Thyroid gland (tissue), 4 donors: ENCODE measurements around the gene GMPR. TPM values are rescaled to one million over a fixed set of nuclear protein-coding genes. Genes with fewer than 3 reads are reported as not detected.

ENCODE experiments used
- DNase-seq, 2 donors: peaks; one replicate each; pipeline ENCODE4 v3.0.0-alpha.2; 2019
- H3K27ac ChIP-seq, 3 donors: fragments of 200-600 bp; sonication (generic); 1 replicate in 2 of 3; 2 replicates in 1 of 3; pipeline ENCODE4 v1.5.1; 2016 to 2019; ENCODE audit warnings: mild to moderate bottlenecking in 1 of 3, moderate library complexity in 1 of 3
- H3K27me3 ChIP-seq: fragments of 200-600 bp; sonication (generic); one replicate; pipeline ENCODE4 v1.5.1; 2019
- H3K36me3 ChIP-seq, 2 donors: fragments of 200-600 bp; sonication (generic); one replicate each; pipeline ENCODE4 v1.5.1; 2016 to 2019
- H3K4me1 ChIP-seq, 2 donors: fragments of 200-600 bp; sonication (generic); one replicate each; pipeline ENCODE4 v1.5.1; 2017 to 2019
- H3K4me3 ChIP-seq, 3 donors: fragments of 200-600 bp; sonication (generic); replicated peaks in 1 of 3; 1 replicate in 2 of 3; 2 replicates in 1 of 3; pipeline ENCODE4 v1.5.1; 2016; ENCODE audit warnings: mild to moderate bottlenecking in 1 of 3
- H3K9me3 ChIP-seq: fragments of 200-600 bp; sonication (generic); one replicate; pipeline ENCODE4 v1.5.1; 2017
- POLR2A ChIP-seq, 2 donors: fragments of 450-650 bp; IDR thresholded peaks; one replicate each; pipeline ENCODE4 v1.6.1; 2017; ENCODE audit warnings: antibody characterized with exemption in 2 of 2, mild to moderate bottlenecking in 2 of 2, moderate library complexity in 1 of 2
- WGBS, 2 donors: methylation state at CpG; one replicate each; pipeline ENCODE4 v1.1.5; 2017; 5-methylcytosine and 5-hydroxymethylcytosine counted together
- intact Hi-C: fragments of 100-400 bp; cut with DNase I; formaldehyde crosslinking; loops from one replicate; pipeline ENCODE4 v1.15.1; 2023
- total RNA-seq, 4 donors: library from RNA; depleted of rRNA; stranded (reverse); fragments of >200 nt; gene quantifications; one replicate each; pipeline ENCODE4 v1.2.3, GENCODE V29; 2016
- TF ChIP-seq, protein P1 (sequence below), 6 experiments: fragments of 200-600 bp in 3 of 6; fragments of 450-650 bp in 3 of 6; sonication (generic) in 3 of 6; IDR thresholded peaks; one replicate each; pipeline ENCODE4 v1.5.1; 2016 to 2019; ENCODE audit warnings: antibody characterized with exemption in 6 of 6, mild to moderate bottlenecking in 2 of 6, inconsistent platforms in 1 of 6, moderate library complexity in 1 of 6

Gene GMPR
- total RNA-seq, 4 donors from 2014 or later, result 2.8 to 10.8 (median 3.3) TPM

DNA sequence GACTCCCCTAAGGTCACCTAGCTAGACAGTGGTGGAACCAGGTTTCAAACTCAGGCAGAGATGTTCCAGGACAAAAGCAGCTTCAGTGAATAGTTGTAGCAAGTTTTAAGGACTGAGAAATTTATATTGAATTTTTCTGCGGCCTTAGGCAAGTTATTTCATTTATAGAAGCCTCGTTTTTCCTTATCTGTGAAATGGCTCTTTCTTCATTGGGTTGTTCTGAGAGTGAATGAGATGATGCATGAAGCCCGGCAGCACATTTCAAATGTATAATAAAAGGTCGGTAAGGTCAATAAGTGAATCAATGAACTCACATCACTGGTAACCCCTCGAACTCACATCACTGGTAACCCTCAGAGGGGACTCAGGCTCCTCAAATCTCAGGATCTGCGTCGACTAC, 1.1 kb upstream of the GMPR start:
- intact Hi-C loops, result no loop called here
- peak overlapping the region in 1 of 3 donors; percentile 2 for H3K27ac ChIP-seq
- no peaks in the 10 kb centered on the region for H3K36me3 ChIP-seq
- DNase-seq, result no peak
- peaks cover 0 to 14% of the 10 kb centered on the region in 2 donors for H3K4me1 ChIP-seq
- 92 to 95% methylated on average over 7 of the region's 7 CpGs for WGBS, 2 donors
- no peaks in the 10 kb centered on the region for H3K27me3 ChIP-seq
- H3K9me3 ChIP-seq, result no peaks in the 10 kb centered on the region
- TF ChIP-seq POLR2A (IDR thresholded peaks at IDR 0.05), result no peak
- TF ChIP-seq, protein P1, sequence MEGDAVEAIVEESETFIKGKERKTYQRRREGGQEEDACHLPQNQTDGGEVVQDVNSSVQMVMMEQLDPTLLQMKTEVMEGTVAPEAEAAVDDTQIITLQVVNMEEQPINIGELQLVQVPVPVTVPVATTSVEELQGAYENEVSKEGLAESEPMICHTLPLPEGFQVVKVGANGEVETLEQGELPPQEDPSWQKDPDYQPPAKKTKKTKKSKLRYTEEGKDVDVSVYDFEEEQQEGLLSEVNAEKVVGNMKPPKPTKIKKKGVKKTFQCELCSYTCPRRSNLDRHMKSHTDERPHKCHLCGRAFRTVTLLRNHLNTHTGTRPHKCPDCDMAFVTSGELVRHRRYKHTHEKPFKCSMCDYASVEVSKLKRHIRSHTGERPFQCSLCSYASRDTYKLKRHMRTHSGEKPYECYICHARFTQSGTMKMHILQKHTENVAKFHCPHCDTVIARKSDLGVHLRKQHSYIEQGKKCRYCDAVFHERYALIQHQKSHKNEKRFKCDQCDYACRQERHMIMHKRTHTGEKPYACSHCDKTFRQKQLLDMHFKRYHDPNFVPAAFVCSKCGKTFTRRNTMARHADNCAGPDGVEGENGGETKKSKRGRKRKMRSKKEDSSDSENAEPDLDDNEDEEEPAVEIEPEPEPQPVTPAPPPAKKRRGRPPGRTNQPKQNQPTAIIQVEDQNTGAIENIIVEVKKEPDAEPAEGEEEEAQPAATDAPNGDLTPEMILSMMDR (IDR thresholded peaks at IDR 0.05), result no peak
- H3K4me3 ChIP-seq, result no peak overlapping the region

DNA sequence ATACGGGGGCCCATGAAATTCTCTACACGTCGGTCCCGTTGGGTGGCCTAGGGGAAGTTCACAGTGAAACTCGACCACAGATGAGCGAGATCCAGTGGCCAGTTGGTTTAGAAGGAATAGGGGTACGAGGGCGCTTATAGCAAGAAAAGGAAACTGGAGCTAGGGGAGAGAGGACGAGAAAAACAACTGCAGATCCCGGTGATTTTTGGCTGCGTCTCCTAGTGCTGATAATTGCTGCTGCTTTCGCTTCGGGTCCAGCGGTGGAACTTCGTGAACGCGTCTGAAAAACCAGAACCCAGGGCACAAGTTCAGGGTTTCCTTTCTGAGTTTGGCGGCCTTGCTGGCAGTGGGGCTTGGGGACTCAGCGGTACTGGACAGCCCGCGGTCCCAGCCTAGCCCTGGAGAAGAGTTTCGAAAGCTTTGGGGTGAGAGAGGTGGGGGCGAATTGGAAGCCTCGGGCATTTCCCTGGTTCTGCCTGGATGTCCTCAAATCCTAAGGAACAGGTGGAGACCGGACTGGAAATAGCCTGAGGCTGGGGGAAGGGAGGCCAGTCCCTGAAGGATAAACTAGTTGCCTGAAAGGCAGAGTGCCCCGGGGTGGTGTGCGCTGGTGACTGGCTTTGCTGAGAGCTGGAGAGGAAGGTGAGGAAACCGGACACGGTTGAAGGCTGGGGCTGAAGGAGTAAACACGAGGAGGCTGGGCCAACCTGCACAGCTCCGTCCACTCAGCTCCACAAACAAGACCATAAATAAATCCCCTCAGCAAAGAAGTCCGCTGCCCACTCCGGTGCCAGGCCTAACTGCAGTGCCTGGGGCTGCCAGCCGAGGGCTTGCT, 793 bp downstream of the GMPR start:
- peak overlapping the region; percentile 22 to 38 (median 34) for H3K27ac ChIP-seq
- DNase-seq, result peak; percentile 56 to 69
- peak overlapping the region; percentile 63 to 82 (median 71) for H3K4me3 ChIP-seq
- 9 to 15% methylated on average over 27 to 31 of the region's 34 CpGs for WGBS, 2 donors
- intact Hi-C loops, result no loop called here
- H3K27me3 ChIP-seq, result no peaks in the 10 kb centered on the region
- H3K36me3 ChIP-seq, result no peaks in the 10 kb centered on the region
- peak in 1 of 2 donors; percentile 13 for TF ChIP-seq POLR2A (IDR thresholded peaks at IDR 0.05)
- TF ChIP-seq, protein P1 (IDR thresholded peaks at IDR 0.05), result peak in 3 of 6 experiments; percentile 15 to 32 (median 26)
- peaks cover 0 to 14% of the 10 kb centered on the region in 2 donors for H3K4me1 ChIP-seq
- H3K9me3 ChIP-seq, result no peaks in the 10 kb centered on the region

DNA sequence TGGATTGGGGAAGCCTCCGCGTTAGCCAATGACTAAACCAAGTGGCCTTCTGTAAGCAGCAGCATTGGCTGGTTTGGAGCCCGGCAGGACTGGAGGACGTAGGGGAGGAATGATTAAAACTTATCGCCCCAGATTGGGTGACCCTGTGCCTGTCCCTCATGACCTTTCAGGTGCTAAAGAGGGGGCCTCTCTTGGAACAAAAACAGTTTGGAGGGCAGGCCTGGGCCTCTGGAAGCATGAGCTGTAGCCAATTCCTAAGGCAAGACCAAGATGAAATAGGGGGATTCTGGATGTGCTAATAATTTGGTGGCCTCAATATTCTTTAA, 1.4 kb downstream of the GMPR start:
- no peak for DNase-seq
- H3K27me3 ChIP-seq, result no peaks in the 10 kb centered on the region
- H3K36me3 ChIP-seq, result no peaks in the 10 kb centered on the region
- peaks cover 5 to 19% of the 10 kb centered on the region in 2 donors for H3K4me1 ChIP-seq
- TF ChIP-seq, protein P1 (IDR thresholded peaks at IDR 0.05), result no peak
- no peak for TF ChIP-seq POLR2A (IDR thresholded peaks at IDR 0.05)
- 83 to 85% methylated on average over 3 to 5 of the region's 5 CpGs for WGBS, 2 donors
- no peaks in the 10 kb centered on the region for H3K9me3 ChIP-seq
- peak overlapping the region in 1 of 3 donors; percentile 71 for H3K4me3 ChIP-seq
- peak overlapping the region in 1 of 3 donors; percentile 34 for H3K27ac ChIP-seq
- intact Hi-C loops, result no loop called here

DNA sequence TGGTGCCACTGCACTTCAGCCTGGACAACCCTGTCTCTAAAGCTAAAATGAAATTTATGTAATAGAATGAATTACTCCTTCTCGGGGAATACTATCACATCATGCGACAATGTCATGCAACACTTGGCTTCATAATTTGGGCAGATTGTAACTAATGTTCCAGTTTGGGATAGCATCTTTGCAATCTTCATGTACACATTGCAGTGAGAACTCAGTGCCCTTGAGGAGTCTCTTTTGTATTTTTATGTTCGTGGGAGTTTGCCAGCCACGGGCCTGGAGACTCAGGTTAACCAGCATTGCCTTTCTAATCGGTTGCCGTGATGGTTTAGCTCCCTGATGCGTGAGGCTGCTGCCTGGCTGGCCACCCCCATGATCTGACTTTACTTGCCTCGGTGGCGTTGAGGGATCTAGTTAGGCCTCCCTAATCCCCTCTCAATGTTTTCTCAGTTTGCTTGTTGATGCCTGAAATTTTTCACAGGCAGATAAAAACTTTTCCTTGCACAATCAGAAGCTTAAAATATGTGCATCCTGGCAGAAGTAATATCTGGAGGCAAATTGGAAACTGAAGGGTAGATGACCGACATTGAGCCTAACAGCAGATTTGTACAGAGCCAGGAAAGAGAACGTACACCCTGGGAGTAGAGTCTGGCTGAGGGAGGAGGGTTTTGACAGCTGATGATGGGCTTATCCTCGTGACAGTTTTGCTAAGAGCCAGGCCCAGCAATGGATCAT, 2.4 kb downstream of the GMPR start:
- TF ChIP-seq, protein P1 (IDR thresholded peaks at IDR 0.05), result no peak
- no peak for TF ChIP-seq POLR2A (IDR thresholded peaks at IDR 0.05)
- no peak overlapping the region for H3K27ac ChIP-seq
- H3K4me3 ChIP-seq, result no peak overlapping the region
- intact Hi-C loops, result no loop called here
- H3K4me1 ChIP-seq, result peaks cover 5 to 27% of the 10 kb centered on the region in 2 donors
- no peaks in the 10 kb centered on the region for H3K9me3 ChIP-seq
- no peak for DNase-seq
- WGBS, 2 donors, result 93 to 94% methylated on average over 12 of the region's 12 CpGs
- no peaks in the 10 kb centered on the region for H3K27me3 ChIP-seq
- H3K36me3 ChIP-seq, result no peaks in the 10 kb centered on the region

DNA sequence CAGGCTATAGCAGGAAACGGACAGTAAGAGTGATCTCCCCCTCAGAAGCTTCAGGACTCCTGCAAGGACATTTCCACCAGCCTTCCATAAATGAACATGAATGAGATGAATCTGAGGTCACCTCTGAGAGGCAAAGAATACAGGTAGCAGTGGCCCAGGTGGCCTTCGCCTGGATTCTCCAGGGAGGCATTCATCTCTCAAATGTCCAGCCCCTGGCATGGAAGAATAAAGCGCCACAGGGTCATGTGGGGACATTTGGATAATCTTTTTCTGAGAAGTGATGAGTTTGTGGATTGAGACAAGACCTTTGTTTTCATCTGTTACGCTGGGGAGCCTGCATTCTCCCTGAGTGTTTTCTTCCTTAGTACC, 2.9 kb downstream of the GMPR start:
- H3K4me1 ChIP-seq, result peaks cover 5 to 27% of the 10 kb centered on the region in 2 donors
- no peak for TF ChIP-seq POLR2A (IDR thresholded peaks at IDR 0.05)
- TF ChIP-seq, protein P1 (IDR thresholded peaks at IDR 0.05), result no peak
- 96 to 98% methylated on average over 4 of the region's 4 CpGs for WGBS, 2 donors

More for the DNA sequence above, 2.9 kb downstream of the GMPR start:
- no peak overlapping the region for H3K27ac ChIP-seq
- no peaks in the 10 kb centered on the region for H3K27me3 ChIP-seq
- DNase-seq, result no peak
- H3K36me3 ChIP-seq, result no peaks in the 10 kb centered on the region
- intact Hi-C loops, result no loop called here
- H3K9me3 ChIP-seq, result no peaks in the 10 kb centered on the region
- H3K4me3 ChIP-seq, result no peak overlapping the region
